Measurements from ENCODE around the gene CD226. TPM values are rescaled to one million over a fixed set of nuclear protein-coding genes. Genes with fewer than 3 reads are reported as not detected.

The CD226 gene
- total RNA-seq, 6 donors from 2014 or later: 3.3 to 26.5 (median 5.5) TPM

DNA sequence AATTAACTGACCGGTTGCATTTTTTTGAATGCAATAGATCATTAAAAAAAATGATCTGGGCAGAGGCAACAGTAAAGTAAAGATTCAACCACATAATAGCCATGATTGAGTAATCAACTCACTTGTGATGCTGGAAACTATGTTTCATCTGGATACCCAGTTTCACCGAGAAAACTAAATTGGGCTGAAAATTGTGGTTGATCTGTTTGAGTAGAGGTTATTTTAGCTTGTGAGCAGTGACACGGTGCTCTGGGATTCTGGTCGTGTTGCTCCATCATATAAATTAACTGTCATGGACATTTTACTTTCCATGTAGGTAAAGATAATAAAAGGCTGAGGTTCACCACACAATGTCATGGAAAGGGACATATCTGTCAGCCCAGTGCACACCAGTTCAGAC lies 58.7 kb downstream of the CD226 start:
- ATAC-seq (ENCODE audit: low FRiP score in 2 of 2) (no peak), DNase-seq (no peak)
- H3K36me3 ChIP-seq: no peaks in the 10 kb centered on the region
- no peak overlapping the region for H3K27ac ChIP-seq
- H3K27me3 ChIP-seq: no peaks in the 10 kb centered on the region
- TF ChIP-seq, protein P1, sequence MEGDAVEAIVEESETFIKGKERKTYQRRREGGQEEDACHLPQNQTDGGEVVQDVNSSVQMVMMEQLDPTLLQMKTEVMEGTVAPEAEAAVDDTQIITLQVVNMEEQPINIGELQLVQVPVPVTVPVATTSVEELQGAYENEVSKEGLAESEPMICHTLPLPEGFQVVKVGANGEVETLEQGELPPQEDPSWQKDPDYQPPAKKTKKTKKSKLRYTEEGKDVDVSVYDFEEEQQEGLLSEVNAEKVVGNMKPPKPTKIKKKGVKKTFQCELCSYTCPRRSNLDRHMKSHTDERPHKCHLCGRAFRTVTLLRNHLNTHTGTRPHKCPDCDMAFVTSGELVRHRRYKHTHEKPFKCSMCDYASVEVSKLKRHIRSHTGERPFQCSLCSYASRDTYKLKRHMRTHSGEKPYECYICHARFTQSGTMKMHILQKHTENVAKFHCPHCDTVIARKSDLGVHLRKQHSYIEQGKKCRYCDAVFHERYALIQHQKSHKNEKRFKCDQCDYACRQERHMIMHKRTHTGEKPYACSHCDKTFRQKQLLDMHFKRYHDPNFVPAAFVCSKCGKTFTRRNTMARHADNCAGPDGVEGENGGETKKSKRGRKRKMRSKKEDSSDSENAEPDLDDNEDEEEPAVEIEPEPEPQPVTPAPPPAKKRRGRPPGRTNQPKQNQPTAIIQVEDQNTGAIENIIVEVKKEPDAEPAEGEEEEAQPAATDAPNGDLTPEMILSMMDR (IDR thresholded peaks at IDR 0.05): no peak
- TF ChIP-seq POLR2AphosphoS5 (IDR thresholded peaks at IDR 0.05): no peak
- no peak for TF ChIP-seq EP300 (IDR thresholded peaks at IDR 0.05)
- no peak for TF ChIP-seq POLR2A (IDR thresholded peaks at IDR 0.05)
- 82 to 96% methylated on average over 4 of the region's 4 CpGs for WGBS, 2 donors
- H3K4me1 ChIP-seq: no peaks in the 10 kb centered on the region
- H3K4me3 ChIP-seq: no peak overlapping the region
- no peaks in the 10 kb centered on the region for H3K9me3 ChIP-seq

DNA sequence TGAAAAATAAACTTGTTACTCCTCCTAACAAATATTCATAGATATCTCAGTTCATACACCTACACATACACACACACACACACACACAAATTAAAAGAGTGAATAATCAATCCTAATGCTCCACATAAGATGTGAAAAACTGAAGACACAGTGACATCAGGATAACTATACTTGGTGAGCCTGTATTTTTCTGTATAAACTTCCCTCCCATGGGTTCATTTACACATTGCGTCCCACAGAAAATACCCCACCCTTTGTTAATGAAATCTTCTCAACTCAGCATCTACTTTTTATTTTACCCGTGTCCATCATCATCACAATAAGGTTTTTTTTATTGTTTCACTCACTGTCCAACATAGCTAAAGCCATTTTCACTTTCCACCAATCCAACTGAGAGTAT lies 60.4 kb downstream of the CD226 start:
- H3K4me1 ChIP-seq: no peaks in the 10 kb centered on the region
- DNase-seq (no peak), ATAC-seq (ENCODE audit: low FRiP score in 2 of 2) (no peak)
- TF ChIP-seq POLR2A (IDR thresholded peaks at IDR 0.05) (no peak), POLR2AphosphoS5 (IDR thresholded peaks at IDR 0.05) (no peak), EP300 (IDR thresholded peaks at IDR 0.05) (no peak)
- TF ChIP-seq, protein P1 (IDR thresholded peaks at IDR 0.05): no peak
- no peak overlapping the region for H3K27ac ChIP-seq
- no peak overlapping the region for H3K4me3 ChIP-seq
- WGBS, 2 donors: 86 to 96% methylated on average over 2 of the region's 2 CpGs
- no peaks in the 10 kb centered on the region for H3K9me3 ChIP-seq
- H3K36me3 ChIP-seq: no peaks in the 10 kb centered on the region
- H3K27me3 ChIP-seq: no peaks in the 10 kb centered on the region

DNA sequence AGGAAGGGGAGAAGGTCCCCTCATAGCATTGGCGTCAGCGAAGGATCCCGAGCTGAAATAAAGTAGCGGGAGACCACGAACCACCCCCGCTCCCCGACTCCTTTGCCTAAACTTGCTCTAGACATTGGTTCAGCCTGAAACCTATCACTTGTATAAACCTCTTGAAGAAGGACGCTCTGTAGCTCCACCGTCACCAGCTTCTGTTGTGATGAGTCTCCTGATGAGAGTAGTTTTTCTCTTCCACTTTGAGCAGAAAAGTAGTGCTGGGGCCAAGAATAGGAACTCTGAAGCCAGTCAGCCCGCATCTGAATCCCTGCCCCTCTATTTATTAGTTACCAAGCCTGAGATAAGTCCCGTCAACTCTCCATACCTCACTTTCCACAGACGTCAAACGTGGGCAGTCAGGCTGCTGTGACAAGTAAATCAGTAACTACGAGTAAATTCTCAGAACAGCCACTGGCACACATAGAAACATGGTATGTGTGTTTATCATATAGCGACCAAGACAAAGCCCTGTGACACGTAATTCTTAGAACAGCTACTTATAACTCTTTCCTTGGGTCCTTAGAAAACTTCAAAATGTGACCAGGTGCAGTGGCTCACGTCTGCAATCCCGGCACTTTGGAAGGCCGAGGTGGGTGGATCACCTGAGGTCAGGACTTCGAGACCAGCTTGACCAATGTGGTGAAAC lies 61.7 kb downstream of the CD226 start:
- Histone ChIP-seq H3K4me1 (no peaks in the 10 kb centered on the region), H3K27ac (no peak overlapping the region), H3K36me3 (no peaks in the 10 kb centered on the region), H3K9me3 (no peaks in the 10 kb centered on the region), H3K4me3 (no peak overlapping the region), H3K27me3 (no peaks in the 10 kb centered on the region)
- DNase-seq (no peak), ATAC-seq (ENCODE audit: low FRiP score in 2 of 2) (no peak)
- TF ChIP-seq POLR2A (IDR thresholded peaks at IDR 0.05): no peak
- no peak for TF ChIP-seq EP300 (IDR thresholded peaks at IDR 0.05)
- TF ChIP-seq, protein P1 (IDR thresholded peaks at IDR 0.05): no peak
- no peak for TF ChIP-seq POLR2AphosphoS5 (IDR thresholded peaks at IDR 0.05)
- 81 to 92% methylated on average over 20 of the region's 20 CpGs for WGBS, 2 donors

DNA sequence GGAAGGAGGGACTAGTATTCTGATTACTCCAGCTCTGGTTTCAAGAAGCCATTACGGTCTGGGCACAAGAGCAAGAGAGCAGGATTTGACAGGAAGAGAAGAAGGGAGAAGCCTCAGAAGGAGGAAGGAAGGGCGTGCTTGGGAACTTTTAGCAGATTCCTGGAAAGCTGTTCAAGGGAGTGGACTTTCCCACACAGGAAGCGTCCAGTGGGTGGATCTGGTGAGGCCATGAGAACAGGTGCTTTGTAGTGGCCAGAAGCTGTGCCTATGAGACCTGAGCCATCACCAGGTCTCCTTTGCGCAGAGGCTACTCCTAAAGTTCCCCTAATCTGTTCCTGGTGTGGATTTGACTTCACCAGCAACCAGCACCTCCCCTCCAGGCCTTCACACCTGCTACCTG lies 62.3 kb downstream of the CD226 start:
- no peaks in the 10 kb centered on the region for H3K27me3 ChIP-seq
- WGBS, 2 donors: 74 to 78% methylated on average over 4 of the region's 4 CpGs
- no peak overlapping the region for H3K4me3 ChIP-seq
- no peaks in the 10 kb centered on the region for H3K4me1 ChIP-seq
- TF ChIP-seq POLR2AphosphoS5 (IDR thresholded peaks at IDR 0.05): no peak
- TF ChIP-seq POLR2A (IDR thresholded peaks at IDR 0.05): no peak
- TF ChIP-seq, protein P1 (IDR thresholded peaks at IDR 0.05): no peak
- no peak for TF ChIP-seq EP300 (IDR thresholded peaks at IDR 0.05)
- H3K27ac ChIP-seq: no peak overlapping the region
- no peaks in the 10 kb centered on the region for H3K36me3 ChIP-seq
- ATAC-seq (ENCODE audit: low FRiP score in 2 of 2) (no peak), DNase-seq (no peak)
- H3K9me3 ChIP-seq: no peaks in the 10 kb centered on the region

DNA sequence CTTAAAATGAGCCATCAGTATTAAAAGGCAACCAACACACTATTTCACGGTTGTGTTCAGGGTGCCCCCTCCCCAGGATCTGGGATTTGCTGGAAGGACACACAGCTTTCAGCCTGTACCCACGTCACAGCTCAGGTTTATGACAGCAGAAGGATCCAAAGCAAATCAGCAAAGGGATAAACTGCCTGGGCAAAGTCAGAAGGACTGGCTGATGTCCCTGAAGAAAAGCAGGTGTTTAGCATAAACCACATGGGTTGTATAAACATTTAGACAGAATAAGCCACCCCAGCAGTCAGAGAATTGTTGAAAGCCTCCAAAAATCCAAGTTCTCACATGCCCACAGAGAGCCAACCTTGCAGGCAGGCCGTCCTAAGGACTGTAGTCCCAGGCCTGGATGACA lies 63.9 kb downstream of the CD226 start:
- no peak for ATAC-seq (ENCODE audit: low FRiP score in 2 of 2)
- H3K36me3 ChIP-seq: no peaks in the 10 kb centered on the region
- no peak for DNase-seq
- TF ChIP-seq POLR2A (IDR thresholded peaks at IDR 0.05): no peak
- no peak for TF ChIP-seq POLR2AphosphoS5 (IDR thresholded peaks at IDR 0.05)
- TF ChIP-seq, protein P1 (IDR thresholded peaks at IDR 0.05): no peak
- no peaks in the 10 kb centered on the region for H3K4me1 ChIP-seq
- H3K27ac ChIP-seq: no peak overlapping the region
- H3K4me3 ChIP-seq: no peak overlapping the region
- 38 to 53% methylated on average over 2 to 3 of the region's 3 CpGs for WGBS, 2 donors
- H3K9me3 ChIP-seq: no peaks in the 10 kb centered on the region
- H3K27me3 ChIP-seq: no peaks in the 10 kb centered on the region
